ENCODE measurements around the gene SCGB1D1. TPM values are rescaled to one million over a fixed set of nuclear protein-coding genes. Genes with fewer than 3 reads are reported as not detected.

The SCGB1D1 gene, protein sequence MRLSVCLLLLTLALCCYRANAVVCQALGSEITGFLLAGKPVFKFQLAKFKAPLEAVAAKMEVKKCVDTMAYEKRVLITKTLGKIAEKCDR
- total RNA-seq (2014; rRNA removed; shearing (Covaris generic)) (not detected in 2 replicates), polyA plus RNA-seq (2016; fragmentation: Nextera tagmentation; extraction: Ambion mirVana) (not detected in 2 replicates)

DNA sequence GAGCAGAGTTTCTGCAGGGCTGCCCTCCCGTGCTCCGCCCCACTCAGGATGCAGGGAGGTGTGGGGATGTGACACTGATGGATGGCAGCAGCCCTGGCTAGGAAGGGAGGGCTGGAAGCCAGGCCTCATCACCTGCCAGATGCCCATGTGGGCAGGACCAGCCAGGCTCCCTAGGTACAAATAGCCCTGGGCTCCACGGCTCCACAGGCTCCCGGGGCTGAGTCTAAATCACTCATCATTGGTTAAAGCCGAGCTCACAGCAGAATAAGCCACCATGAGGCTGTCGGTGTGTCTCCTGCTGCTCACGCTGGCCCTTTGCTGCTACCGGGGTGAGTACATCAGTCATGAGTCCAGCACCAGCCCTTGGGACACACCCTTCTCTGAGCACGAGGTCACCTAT is at the start of gene SCGB1D1:
TSS of gene SCGB1D1 (plus strand) at position 206 of the 400 bp plus-strand sequence. CDS start at position 275, 69 bp downstream.
- Histone ChIP-seq H3K4me1 (ENCODE audit: insufficient read depth) (no peaks in the 10 kb centered on the region), H4K20me1 (ENCODE audit: insufficient read depth) (no peaks in the 10 kb centered on the region), H3K27ac (no peak within 1 kb of the TSS), H3K9me2 (ENCODE audit: insufficient read depth) (no peaks in the 10 kb centered on the region), H3K4me3 (no peak within 1 kb of the TSS), H3K36me3 (ENCODE audit: low read depth) (no peaks in the 10 kb centered on the region), H3F3A (ENCODE audit: insufficient read depth) (no peaks in the 10 kb centered on the region), H3K9me3 (ENCODE audit: low read depth) (no peaks in the 10 kb centered on the region), H3K27me3 (replicated peaks; ENCODE audit: insufficient read depth) (peaks cover 15% of the 10 kb centered on the region), H3K9ac (no peak within 1 kb of the TSS), H2AFZ (no peak within 1 kb of the TSS), H3K79me2 (ENCODE audit: insufficient read depth) (no peaks in the 10 kb centered on the region), H3K4me2 (ENCODE audit: unreplicated experiment) (no peak within 1 kb of the TSS)
- TF ChIP-seq EZH2 (IDR thresholded peaks at IDR 0.05; ENCODE audit: insufficient read depth, poor library complexity, severe bottlenecking) (no peak), EZH2phosphoT487 (IDR thresholded peaks at IDR 0.05; ENCODE audit: insufficient read depth, low read depth) (no peak)
- no peak for DNase-seq
- 37 to 38% methylated on average over 9 of the region's 9 CpGs for WGBS, 2 experiments (ENCODE audit: low coverage in 1 of 2, low lambda C conversion rate in 2 of 2, missing lambda C conversion rate in 2 of 2)
- in situ Hi-C loops (cut with MboI) = no loop called here

DNA sequence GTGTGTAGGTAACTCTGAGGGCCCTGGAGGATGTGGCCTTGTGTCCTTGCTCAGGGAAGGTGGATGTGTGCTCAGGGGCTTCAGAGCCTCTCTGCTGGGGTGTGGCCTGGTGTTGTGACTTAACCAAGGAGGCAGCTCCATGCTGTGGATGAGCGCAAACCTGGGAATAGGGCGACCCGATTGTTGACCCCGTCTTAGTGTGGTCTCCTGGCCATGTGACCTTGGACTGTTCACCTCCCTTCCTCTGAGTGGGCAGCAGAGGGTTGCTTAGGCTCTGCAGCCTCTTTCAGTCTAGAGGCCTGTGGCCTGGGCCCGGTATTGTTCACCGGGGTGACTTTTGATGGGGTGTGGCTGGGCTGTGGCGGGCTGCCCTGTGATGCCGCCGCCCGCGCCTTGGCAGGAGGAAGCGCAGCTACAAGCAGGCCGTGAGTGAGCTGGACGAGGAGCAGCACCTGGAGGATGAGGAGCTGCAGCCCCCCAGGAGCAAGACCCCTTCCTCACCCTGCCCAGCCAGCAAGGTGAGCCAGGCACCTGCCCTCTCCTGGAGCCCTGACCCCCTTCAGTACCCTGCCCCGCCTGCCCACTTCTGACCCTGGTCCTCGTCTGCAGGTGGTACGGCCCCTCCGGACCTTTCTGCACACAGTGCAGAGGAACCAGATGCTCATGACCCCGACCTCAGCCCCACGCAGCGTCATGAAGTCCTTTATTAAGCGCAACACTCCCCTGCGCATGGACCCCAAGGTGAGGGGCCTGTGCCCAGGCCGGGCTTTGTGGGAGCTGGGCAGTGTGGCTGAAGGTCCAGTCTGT is 49.5 kb upstream of the SCGB1D1 start:
- Histone ChIP-seq H3K9me3 (ENCODE audit: low read depth) (no peaks in the 10 kb centered on the region), H3F3A (ENCODE audit: insufficient read depth) (no peaks in the 10 kb centered on the region), H3K4me3 (no peak overlapping the region), H3K4me2 (ENCODE audit: unreplicated experiment) (no peak overlapping the region), H3K9me2 (ENCODE audit: insufficient read depth) (no peaks in the 10 kb centered on the region), H3K27ac (no peak overlapping the region), H3K9ac (no peak overlapping the region), H3K36me3 (ENCODE audit: low read depth) (no peaks in the 10 kb centered on the region), H3K4me1 (ENCODE audit: insufficient read depth) (no peaks in the 10 kb centered on the region), H3K27me3 (replicated peaks; ENCODE audit: insufficient read depth) (no peaks in the 10 kb centered on the region), H2AFZ (no peak overlapping the region), H4K20me1 (ENCODE audit: insufficient read depth) (no peaks in the 10 kb centered on the region), H3K79me2 (ENCODE audit: insufficient read depth) (peaks cover 21% of the 10 kb centered on the region)
- WGBS, 2 experiments (ENCODE audit: low coverage in 1 of 2, low lambda C conversion rate in 2 of 2, missing lambda C conversion rate in 2 of 2) = 97 to 98% methylated on average over 22 to 24 of the region's 24 CpGs
- in situ Hi-C loops (cut with MboI) = no loop called here
- DNase-seq = no peak
- no peak for TF ChIP-seq EZH2phosphoT487 (IDR thresholded peaks at IDR 0.05; ENCODE audit: insufficient read depth, low read depth)
- no peak for TF ChIP-seq EZH2 (IDR thresholded peaks at IDR 0.05; ENCODE audit: insufficient read depth, poor library complexity, severe bottlenecking)

DNA sequence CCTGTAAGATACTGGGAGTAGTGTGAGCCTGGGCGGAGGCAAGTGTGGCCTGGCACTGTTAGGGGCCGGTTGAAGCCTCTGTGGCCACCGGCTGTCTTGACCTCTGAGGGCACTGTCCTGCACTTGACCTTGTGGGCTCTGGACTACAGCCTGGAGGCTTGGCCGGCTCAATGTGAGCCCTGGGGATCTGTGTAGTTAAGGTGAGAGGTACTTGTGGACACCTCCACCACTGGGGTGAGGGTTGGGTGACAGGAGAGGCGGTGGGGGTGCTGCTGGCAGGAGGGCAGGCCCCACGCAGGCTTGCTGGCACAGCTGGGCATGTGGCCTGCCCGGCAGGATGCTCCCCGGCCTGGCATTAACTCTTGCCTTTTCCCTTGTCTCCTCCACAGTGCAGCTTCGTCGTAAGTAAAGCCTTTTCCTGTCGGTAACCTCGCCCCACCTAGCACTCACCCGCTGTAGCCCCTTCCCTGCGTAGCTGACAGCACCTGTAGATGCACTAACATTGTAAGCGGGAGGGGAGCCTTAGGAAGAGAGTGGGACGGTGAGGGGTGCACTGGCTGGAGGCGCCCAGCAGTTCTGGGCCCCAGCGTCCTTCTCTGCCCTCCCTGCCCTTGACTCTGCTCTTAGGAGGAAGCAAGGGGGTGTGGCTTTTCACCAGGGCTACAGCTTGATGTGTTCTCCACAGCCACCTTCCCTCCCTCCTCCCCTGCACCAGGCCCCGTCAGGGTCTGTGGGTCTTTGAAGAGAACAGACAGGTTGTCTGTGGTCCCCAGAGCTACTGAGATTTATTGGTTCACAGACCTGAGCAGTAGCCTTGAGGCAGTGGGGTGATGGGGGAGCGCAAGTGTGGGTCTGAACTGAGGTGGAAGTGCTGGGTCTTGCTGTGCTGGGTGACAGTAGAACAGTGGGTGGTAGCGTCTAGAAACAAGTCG is 48.6 kb upstream of the SCGB1D1 start:
- DNase-seq = no peak
- Histone ChIP-seq H3K4me1 (ENCODE audit: insufficient read depth) (no peaks in the 10 kb centered on the region), H3K4me3 (no peak overlapping the region), H3K27me3 (replicated peaks; ENCODE audit: insufficient read depth) (no peaks in the 10 kb centered on the region), H2AFZ (no peak overlapping the region), H3F3A (ENCODE audit: insufficient read depth) (no peaks in the 10 kb centered on the region), H3K79me2 (ENCODE audit: insufficient read depth) (peaks cover 12% of the 10 kb centered on the region), H3K9ac (no peak overlapping the region), H3K4me2 (ENCODE audit: unreplicated experiment) (no peak overlapping the region), H3K36me3 (ENCODE audit: low read depth) (no peaks in the 10 kb centered on the region), H4K20me1 (ENCODE audit: insufficient read depth) (no peaks in the 10 kb centered on the region), H3K9me3 (ENCODE audit: low read depth) (no peaks in the 10 kb centered on the region), H3K27ac (no peak overlapping the region), H3K9me2 (ENCODE audit: insufficient read depth) (no peaks in the 10 kb centered on the region)
- in situ Hi-C loops (cut with MboI) = no loop called here
- no peak for TF ChIP-seq EZH2 (IDR thresholded peaks at IDR 0.05; ENCODE audit: insufficient read depth, poor library complexity, severe bottlenecking)
- TF ChIP-seq EZH2phosphoT487 (IDR thresholded peaks at IDR 0.05; ENCODE audit: insufficient read depth, low read depth) = no peak
- WGBS, 2 experiments (ENCODE audit: low coverage in 1 of 2, low lambda C conversion rate in 2 of 2, missing lambda C conversion rate in 2 of 2) = 90 to 91% methylated on average over 22 of the region's 22 CpGs

DNA sequence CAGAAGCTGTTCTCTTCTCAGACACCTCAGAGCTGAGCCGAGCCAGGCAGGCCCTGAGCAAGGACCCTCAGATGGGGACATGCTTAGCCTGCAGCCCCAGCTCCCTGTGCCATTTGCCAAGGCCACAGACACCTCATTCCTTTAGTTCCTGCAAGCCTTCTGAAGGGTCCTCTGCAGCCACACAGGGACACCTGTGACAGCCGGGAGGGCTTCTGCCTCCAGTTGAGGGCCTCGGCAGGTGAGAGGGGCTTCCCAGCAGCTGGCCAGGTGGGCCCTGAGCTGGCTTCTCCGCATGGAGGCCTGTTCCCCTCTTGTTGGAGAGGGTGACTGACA is 48.0 kb upstream of the SCGB1D1 start:
- H3K36me3 ChIP-seq (ENCODE audit: low read depth) = no peaks in the 10 kb centered on the region
- H3K4me3 ChIP-seq = no peak overlapping the region
- H3K9me2 ChIP-seq (ENCODE audit: insufficient read depth) = no peaks in the 10 kb centered on the region
- TF ChIP-seq EZH2 (IDR thresholded peaks at IDR 0.05; ENCODE audit: insufficient read depth, poor library complexity, severe bottlenecking) = no peak
- TF ChIP-seq EZH2phosphoT487 (IDR thresholded peaks at IDR 0.05; ENCODE audit: insufficient read depth, low read depth) = no peak
- H3K9ac ChIP-seq = no peak overlapping the region
- no peaks in the 10 kb centered on the region for H3F3A ChIP-seq (ENCODE audit: insufficient read depth)
- H3K79me2 ChIP-seq (ENCODE audit: insufficient read depth) = peaks cover 6% of the 10 kb centered on the region; the same call in 1 of the 2 replicates
- H3K4me1 ChIP-seq (ENCODE audit: insufficient read depth) = no peaks in the 10 kb centered on the region
- no peak overlapping the region for H3K4me2 ChIP-seq (ENCODE audit: unreplicated experiment)
- no peak overlapping the region for H3K27ac ChIP-seq
- 98% methylated on average over 4 of the region's 4 CpGs for WGBS, 2 experiments (ENCODE audit: low coverage in 1 of 2, low lambda C conversion rate in 2 of 2, missing lambda C conversion rate in 2 of 2)
- in situ Hi-C loops (cut with MboI) = no loop called here
- no peak overlapping the region for H2AFZ ChIP-seq
- H4K20me1 ChIP-seq (ENCODE audit: insufficient read depth) = no peaks in the 10 kb centered on the region
- no peaks in the 10 kb centered on the region for H3K9me3 ChIP-seq (ENCODE audit: low read depth)
- no peaks in the 10 kb centered on the region for H3K27me3 ChIP-seq (replicated peaks; ENCODE audit: insufficient read depth)
- no peak for DNase-seq
